NCI-H510A (cell line): ENCODE results near the gene RBM26.

ENCODE experiments used
- DNase-seq: peaks from one replicate; lab custom pipeline; 2025; lab: John Stamatoyannopoulos, UW

RBM26 gene, protein sequence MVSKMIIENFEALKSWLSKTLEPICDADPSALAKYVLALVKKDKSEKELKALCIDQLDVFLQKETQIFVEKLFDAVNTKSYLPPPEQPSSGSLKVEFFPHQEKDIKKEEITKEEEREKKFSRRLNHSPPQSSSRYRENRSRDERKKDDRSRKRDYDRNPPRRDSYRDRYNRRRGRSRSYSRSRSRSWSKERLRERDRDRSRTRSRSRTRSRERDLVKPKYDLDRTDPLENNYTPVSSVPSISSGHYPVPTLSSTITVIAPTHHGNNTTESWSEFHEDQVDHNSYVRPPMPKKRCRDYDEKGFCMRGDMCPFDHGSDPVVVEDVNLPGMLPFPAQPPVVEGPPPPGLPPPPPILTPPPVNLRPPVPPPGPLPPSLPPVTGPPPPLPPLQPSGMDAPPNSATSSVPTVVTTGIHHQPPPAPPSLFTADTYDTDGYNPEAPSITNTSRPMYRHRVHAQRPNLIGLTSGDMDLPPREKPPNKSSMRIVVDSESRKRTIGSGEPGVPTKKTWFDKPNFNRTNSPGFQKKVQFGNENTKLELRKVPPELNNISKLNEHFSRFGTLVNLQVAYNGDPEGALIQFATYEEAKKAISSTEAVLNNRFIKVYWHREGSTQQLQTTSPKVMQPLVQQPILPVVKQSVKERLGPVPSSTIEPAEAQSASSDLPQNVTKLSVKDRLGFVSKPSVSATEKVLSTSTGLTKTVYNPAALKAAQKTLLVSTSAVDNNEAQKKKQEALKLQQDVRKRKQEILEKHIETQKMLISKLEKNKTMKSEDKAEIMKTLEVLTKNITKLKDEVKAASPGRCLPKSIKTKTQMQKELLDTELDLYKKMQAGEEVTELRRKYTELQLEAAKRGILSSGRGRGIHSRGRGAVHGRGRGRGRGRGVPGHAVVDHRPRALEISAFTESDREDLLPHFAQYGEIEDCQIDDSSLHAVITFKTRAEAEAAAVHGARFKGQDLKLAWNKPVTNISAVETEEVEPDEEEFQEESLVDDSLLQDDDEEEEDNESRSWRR

DNA sequence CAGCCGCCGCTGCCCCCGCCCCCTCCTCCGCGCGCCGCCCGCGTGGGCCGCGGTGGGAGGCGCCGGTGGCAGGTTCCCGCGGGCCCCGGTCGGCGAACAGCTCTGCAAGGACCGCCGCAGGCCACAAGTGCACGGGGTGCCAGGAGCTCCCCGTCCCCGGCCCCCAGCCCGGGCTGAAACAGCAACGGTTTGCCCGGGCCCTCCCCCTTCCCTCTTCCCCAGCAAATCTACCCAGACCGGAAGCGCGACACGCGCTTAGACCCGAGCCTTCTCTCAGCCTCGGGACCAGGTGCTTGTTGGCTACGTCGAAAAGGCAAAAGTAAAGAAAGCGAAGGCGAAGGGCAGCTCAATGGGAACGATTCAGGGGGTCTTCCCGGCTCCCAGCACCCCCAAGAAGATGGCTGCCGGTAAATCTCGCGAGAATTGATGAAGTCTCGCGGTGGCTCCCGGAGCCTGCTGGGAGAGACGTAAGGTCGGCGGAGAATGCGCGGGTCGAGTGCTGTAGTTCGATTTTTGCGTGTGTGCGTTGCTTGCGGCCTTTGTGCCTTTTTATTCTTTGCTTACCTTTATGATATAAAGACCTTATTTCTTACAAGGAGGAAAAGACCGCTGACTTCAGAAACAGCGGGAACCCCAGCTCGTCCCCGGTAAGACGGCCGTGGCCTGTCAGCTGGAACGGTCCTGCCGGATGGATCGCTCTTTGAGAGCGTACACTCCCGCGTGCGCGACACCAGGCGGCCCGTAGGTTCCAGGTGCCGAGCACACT is at the start of gene RBM26:
Gene RBM26, minus strand, starts transcription at position 425 of the 766 bp plus-strand sequence. CDS start 481 bp downstream, outside the sequence.
- DNase-seq, result peak; percentile 37

DNA sequence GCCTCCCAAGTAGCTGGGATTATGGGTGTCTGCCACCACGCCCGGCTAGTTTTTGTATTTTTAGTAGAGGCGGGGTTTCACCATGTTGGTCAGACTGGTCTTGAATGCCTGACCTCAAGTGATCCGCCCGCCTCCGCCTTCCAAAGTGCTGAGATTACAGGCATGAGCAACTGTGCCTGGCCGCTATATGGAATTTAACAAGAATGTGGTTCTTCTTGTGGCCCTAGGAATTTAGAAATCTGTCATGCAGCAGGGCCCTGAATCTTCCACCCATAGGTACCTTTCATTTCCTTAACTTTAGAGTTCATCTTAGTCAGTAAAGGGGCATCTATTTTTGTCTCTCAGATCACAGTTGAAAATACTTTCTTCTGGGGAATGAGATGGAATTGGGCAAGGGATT is 49.3 kb upstream of the RBM26 start:
- no peak for DNase-seq

DNA sequence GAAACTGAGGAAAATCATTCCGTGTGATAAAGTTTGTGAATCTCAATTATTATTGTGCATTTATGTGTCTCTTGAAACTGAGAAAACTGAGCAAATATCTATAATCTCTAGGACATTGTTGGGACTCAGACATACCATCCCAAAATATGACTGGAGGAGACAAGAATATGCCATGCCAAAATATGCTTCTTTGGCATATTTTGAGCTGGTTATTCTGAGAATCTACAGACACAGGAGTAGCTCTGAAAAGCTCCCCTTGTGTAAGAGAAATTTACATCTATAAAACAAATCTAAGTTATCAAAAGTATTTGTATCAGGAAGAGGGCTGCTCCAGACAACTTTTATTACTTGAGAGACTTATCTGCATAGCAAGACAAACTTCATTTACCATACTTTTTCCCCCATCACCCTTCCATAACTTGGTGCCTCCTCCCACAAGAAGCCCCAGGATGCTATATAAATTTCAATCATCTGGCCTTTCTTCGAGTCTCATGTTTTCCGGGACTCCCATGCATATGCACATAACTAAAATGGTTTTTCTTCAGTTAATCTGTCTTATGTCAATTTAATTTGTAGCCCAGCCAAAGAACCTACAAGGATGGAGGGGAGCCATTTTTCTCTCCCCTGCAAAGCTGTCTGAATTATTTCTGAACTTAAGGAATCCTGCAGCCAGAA is 46.3 kb upstream of the RBM26 start:
- no peak for DNase-seq

DNA sequence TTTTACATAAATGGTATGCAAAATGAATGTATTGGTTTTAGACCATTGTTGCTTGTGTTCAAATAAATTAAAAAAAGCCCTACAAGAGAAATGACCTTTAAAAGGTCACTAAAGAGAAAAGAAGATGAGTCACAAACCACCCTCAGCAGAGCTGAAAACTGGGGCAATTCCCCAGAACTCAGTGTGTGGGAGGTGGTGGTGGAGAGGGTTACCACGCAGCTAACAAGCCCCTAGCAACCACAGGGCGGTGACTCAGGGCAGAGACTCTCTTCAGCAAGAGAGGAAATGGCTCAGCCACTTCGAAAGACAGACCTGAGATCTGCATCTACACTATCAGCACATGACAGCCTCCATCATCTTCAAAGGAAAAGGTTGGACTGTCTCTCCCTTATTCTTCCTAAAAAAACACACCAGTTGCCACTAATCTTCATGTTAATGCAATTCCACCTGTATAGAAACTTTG is 45.5 kb upstream of the RBM26 start:
- no peak for DNase-seq

DNA sequence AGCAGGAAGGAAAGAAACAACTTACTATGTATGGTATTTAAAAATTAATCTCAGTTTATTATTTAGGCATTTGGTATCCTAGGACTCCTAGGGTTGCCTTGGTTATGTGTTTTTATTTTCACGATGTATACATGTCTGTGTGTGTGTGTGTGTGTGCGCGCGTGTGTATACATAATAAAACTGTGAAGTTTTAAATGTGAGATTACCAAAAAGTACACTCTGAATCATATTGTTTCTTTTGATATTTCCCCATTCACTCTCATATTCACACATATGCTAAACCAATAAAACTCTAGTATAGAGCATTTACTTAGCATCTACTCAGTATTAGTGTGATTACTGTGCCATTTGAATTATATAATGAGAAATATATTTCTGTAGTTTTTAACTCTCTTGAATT is 44.1 kb upstream of the RBM26 start:
- DNase-seq, result no peak

DNA sequence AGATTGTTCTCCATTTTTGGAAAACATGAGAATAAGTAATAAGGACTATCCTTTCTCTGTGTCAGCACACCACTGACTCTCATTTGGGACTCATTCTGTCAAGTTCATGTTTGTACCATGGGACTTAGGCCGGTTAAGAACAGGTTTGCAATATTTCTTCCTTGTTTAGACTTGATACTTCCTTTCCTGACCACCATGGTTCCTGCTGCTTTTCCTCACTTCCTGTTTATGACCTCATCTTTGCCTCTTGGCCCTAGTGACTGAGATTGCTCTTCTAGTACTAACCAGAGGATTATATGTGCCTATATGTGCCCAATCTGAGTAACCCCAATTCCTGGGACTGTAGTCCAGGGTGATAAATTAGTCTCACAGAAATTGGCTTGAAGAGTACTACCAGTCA is 42.4 kb upstream of the RBM26 start:
- no peak for DNase-seq

DNA sequence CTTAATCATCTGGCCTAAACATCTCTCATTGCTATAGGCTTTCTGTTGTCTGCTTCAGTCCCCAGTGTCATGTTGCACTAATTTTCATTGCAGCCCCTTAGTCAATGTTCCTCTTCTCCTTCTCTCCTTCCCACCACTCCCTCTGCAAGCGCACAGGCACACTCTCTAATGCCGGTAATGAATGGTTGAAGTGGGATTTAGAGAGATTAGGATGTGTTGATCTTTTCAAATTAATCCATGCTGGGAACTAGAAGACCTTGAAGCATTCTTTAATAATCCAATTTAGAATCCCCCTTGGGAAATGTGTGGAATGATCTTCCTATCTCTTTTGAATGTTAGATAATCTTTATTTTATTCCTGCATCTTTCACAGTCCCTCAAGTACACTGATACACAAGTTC is 41.7 kb upstream of the RBM26 start:
- no peak for DNase-seq

DNA sequence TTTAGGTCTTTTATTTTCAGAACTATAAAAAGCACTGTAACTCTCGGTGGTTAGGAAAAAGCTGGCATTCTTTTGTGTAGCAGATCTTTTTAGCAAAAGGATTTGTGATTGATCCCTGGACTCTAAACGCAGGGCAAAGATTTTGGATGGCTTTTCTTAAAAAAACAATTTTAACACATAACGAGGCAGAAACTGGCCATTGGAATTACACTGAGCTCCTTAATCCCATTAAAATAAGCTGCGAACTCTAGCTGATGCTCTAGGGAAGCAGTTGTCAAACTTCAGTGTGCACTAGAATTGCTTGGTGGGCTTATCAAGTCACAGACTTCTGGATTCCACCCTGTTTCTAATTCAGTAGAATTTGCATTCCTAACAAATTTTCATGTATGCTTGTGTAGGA is 41.1 kb upstream of the RBM26 start:
- DNase-seq, result no peak

DNA sequence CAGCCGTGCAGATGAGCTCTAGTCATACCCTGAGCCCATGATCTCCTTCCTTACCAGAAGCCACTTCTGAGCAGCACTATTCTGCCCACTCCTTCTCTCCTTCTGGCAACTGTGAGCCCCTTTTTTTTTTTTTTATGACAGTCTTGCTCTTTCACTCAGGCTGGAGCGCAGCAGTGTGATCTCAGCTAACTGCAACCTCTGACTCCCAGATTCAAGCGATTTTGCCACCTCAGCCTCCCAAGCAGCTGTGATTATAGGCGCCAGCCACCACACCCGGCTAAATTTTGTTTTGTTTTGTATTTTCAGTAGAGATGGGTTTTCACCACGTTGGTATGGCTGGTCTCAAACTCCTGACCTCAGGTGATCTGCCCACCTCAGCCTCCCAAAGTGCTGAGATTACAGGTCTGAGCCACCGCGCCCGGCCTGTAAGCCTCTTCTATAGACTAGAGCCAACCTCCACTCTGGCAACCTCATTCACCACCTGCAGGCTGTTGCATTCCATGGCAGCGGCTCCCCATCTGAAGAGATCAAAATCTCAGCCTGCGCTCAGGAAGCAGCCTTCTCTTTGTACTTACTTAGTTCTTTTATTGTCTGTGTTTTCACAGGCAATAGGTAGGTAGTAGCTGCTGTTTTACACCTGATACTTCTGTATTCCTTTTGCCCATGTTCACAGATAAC is 40.1 kb upstream of the RBM26 start:
- DNase-seq, result no peak

DNA sequence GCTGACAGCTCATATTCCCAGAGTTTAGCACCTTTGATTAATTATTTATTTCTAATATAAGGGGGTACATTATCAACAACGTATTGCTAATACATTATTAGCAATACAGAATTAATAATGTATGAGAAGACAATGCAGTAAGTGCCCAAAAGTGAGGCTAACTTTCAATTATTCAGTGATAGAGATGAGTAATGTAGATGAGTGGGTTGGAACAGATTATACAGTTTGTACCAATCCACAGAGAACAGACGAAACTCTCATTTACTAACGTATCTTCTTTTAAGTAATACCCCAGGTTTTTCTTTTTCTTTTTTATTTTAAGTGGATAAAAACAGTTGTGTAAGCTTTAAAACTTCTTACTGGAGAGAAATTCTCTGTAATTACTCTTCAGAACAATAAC is 36.7 kb upstream of the RBM26 start:
- no peak for DNase-seq

DNA sequence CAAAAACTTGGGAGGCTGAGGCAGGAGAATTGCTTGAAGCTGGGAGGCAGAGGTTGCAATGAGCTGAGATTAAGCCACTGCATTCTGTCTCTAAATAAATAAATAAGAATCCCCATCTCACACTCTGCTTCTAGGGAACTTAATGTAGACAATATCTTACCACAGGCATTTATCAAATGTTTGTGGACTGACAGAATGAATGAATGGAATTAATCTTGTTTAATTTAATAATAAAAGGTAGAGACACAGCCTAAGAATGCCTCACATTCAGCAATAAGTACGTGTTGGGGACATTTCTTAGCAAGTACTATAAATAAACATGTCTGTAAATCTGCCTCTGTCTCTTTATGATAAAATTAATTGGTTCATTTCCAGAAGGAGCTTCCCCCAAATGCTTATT is 36.2 kb upstream of the RBM26 start:
- no peak for DNase-seq

DNA sequence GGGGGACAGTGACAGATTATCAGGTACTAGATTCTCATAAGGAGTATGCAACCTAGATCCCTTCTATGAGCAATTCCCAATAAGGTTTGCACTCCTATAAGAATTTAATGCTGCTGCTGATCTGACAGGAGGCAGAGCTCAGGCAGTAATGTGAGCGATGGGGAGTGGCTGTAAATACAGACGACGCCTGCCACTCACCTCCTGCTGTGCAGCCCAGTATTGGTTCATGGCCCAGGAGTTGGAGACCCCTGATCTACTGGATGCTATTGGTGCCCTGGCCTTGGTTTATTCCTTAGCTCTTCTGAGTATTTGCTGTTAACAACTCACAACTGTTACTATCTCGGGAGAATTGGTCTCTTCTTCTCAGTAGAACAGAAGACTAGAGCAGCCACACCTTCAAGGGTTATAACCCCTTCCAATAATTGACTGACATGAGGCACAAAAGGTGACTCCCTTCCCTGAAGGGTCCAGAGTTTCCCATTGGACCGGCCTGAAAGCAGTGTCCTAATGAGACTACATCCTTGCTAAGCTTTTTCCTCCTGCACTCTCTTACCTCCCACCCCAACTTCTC is 35.0 kb upstream of the RBM26 start:
- no peak for DNase-seq

DNA sequence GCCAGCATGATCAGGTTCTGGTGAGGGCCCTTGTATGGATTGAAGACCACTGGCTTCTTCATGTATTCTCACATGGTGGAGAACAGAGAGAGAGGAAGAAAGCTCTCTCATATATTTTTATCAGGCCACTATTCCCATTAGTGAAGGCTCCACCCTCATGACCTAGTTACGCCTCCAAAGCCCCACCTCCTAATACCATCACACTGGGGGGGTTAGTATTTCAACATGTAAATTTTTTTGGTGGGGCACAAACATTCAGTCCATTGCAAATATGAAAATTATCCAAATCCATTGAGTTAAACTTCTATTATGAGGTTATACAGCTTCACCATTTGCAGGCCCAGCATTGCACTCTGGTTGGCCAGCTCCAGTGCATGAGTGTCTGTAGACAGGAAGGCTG is 33.2 kb upstream of the RBM26 start:
- DNase-seq, result no peak

DNA sequence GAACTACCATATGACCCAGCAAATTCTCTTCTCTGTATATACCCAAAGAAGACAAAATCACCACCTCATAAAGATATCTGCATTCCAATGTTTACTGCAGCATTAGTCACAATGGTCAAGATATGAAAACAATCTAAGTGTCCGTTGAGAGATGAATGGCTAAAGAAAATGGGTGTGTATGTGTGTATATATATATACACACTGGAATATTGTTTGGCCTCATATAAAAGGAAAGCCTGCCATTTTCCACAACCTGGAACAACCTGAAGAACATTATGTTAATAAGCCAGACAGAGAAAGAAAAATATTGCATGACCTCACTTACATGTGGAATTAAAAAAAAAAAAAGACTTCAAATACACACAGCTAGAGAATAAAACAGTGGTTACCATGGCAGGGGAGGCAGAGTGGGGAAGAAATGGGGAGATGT is 29.5 kb upstream of the RBM26 start:
- no peak for DNase-seq

DNA sequence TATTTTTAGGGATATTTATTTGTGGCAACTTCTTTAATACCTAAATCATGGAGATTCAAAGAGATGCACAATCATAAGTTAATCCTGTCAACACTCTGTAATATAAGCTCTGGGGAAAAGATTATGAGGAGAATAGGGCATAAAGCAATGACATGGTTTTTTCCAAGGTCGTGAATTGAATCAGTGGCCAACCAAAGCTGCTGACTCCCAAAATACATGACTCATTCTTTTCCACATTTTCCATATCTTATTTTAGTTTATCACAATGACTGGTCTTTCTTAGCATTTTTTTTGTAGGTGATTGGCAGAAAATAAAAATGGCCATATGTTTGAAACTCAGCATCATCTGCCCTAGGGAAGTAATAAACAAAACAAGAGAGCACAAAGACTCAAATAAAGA is 28.5 kb upstream of the RBM26 start:
- DNase-seq, result no peak

DNA sequence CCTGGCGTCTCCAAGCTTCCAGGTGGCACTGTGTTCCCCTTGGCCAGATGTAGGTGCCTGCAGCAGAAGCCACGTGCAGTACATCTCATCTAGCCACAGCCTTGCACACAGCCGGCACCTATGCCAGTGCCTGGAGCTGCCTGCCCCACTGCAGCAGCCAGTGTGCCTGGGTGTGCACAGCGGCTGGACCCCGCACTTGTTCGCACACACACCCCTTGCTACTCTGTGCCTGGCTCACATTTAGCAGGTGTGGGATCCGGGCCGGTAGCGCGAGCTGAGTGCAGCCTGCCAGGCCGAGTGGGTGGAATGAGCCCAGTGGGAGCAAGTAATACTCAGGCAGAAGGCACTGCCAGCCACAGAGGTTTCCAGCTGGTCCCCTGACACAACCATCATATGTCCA is 26.9 kb upstream of the RBM26 start:
- no peak for DNase-seq

DNA sequence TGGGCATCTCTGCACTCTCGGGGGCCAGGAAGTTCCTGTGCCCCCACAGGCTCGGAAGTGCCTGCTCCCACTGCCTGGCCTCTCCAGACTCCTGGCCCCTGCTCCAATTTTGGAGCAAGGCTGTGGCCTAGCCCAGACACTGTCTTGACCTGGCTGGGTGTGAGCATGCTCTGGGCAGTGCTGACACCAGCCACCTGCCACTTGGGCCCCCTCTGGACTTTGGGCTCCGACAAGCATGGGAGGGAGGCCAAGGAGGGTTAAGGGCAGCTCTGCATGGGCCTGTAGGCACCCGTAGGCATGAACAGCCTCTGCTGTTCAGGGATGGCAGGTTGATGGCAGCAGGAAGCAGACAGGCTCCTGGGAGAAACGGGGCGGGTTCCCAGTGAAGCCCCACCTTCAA is 26.0 kb upstream of the RBM26 start:
- no peak for DNase-seq

DNA sequence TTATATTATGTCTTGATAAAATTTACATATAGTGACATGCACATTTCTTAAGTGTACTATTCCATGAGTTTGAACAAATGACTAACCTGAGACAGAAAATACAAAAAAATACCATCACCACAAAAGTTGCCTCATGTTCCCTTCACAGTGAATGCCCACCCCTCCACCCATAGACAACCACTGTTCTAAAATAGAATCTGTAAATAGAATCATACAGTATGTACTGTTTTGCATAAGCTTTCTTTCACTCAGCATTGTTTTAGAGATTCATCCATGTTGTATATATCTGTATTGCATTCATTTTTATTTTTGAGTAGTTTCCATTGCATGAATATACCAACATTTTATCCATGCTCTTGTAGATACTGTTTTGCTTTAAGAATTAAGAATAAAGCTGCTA is 23.3 kb upstream of the RBM26 start:
- no peak for DNase-seq

DNA sequence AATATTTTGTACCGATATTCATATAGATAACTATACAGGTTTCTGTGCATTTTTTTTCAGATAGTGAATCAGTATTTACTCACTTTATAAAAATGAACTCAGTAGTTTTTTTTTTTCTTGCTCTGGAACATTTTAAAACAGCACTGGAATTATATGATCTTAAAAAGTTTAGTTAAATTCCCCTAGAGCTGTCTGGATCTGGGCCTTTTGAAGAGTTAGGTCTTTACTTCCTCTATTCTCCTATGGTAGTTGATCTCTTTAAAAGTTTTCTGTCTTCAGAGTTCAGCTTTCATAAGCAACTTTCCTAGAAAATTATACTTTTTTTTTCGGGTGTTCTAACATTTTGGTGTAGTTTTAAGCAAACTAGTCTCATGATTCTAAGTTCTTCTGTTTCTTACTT is 21.8 kb upstream of the RBM26 start:
- DNase-seq, result no peak

DNA sequence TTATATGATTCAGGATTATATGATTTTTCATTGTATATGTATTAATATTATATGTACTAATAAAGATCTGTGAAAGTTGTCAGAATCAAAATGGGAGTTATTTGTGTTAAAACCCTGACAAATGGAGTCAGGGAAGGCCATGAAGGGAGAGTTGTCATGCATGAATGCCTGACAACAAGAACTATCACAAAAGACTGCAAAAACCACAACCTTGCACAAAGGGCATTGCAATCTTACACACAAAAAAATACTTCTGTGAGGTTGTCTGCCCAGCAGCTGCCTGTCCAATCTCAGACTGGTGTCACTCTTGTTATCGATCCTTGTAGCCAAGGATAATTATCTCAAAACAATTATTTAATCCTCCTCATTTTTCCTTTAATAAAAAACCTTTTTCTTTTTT is 21.2 kb upstream of the RBM26 start:
- no peak for DNase-seq
